Panc1 (cell line): Measurements from ENCODE around the gene ACTR3. TPM values are rescaled to one million over a fixed set of nuclear protein-coding genes. Genes with fewer than 3 reads are reported as not detected.

Experiments used
- ATAC-seq: fragments of 200-7000 bp; cut with Tn5 transposase; 2 replicates; pipeline ENCODE4 v1.9.1; 2020; ENCODE audit warnings: mild to moderate bottlenecking, moderate library complexity
- BruUV-seq: library from RNA; stranded (reverse); fragments of 400-500 nt; replicated peaks from 2 replicates; lab custom pipeline; 2021; lab: Mats Ljungman, UMichigan
- CTCF ChIA-PET: fragments of 300-600 bp; sonication (Branson Sonifier 250); formaldehyde crosslinking; loops from one replicate; lab custom pipeline; 2022; ENCODE audit warnings: antibody characterized with exemption; lab: Charles Lee
- POLR2A ChIA-PET: fragments of 300-600 bp; sonication (Branson Sonifier 250); formaldehyde crosslinking; loops from one replicate; lab custom pipeline; 2022; ENCODE audit warnings: antibody characterized with exemption; lab: Charles Lee
- DNase-seq: peaks from one replicate; pipeline ENCODE4 v3.0.0-alpha.2; 2010; ENCODE audit warnings: low read depth, low spot score
- H3K27ac ChIP-seq: 2 replicates; pipeline ENCODE4 v1.5.1; 2011; ENCODE audit warnings: mild to moderate bottlenecking, low read length, inconsistent platforms
- H3K27me3 ChIP-seq: fragments of 200-500 bp; sonication (Bioruptor generic); 2 replicates; pipeline ENCODE4 v1.6.0; 2014; ENCODE audit warnings: low read length, inconsistent platforms; ENCODE audit not compliant: control insufficient read depth, insufficient read depth
- H3K36me3 ChIP-seq: fragments of 200-500 bp; sonication (Bioruptor generic); 2 replicates; pipeline ENCODE4 v1.5.1; 2014; ENCODE audit warnings: inconsistent platforms, mild to moderate bottlenecking, low read length, moderate library complexity; ENCODE audit not compliant: control insufficient read depth, insufficient read depth
- H3K4me1 ChIP-seq: 2 replicates; pipeline ENCODE4 v1.5.1; 2011; ENCODE audit warnings: inconsistent platforms, mild to moderate bottlenecking, low read length, moderate library complexity; ENCODE audit not compliant: control insufficient read depth, insufficient read depth
- H3K4me3 ChIP-seq, 2 experiments: 2 replicates each; pipeline ENCODE4 v1.5.1; 2011 to 2012; ENCODE audit warnings: low read depth in 2 of 2, low read length in 2 of 2, mild to moderate bottlenecking in 2 of 2, inconsistent platforms in 1 of 2, moderate library complexity in 1 of 2
- H3K9me3 ChIP-seq: fragments of 200-500 bp; sonication (Bioruptor generic); 2 replicates; pipeline ENCODE4 v1.5.1; 2014; ENCODE audit warnings: low read depth, mild to moderate bottlenecking, inconsistent platforms, low read length, moderate library complexity; ENCODE audit not compliant: control insufficient read depth, insufficient read depth
- POLR2AphosphoS5 ChIP-seq: IDR thresholded peaks from 2 replicates; pipeline ENCODE4 v1.6.1; 2012; ENCODE audit warnings: mild to moderate bottlenecking, low read depth, low read length, moderate library complexity
- SIN3A ChIP-seq: IDR thresholded peaks from 2 replicates; pipeline ENCODE4 v1.6.1; 2012; ENCODE audit warnings: low read depth, mild to moderate bottlenecking, low read length, moderate library complexity, borderline replicate concordance; ENCODE audit not compliant: insufficient read depth
- TCF7L2 ChIP-seq: IDR thresholded peaks from 2 replicates; pipeline ENCODE4 v1.6.1; 2011; ENCODE audit warnings: mild to moderate bottlenecking, low read depth, low read length, inconsistent platforms
- in situ Hi-C: cut with HindIII; loops from 2 replicates; pipeline ENCODE4 v1.10.0; 2016; ENCODE audit warnings: low sequenced_read_pairs, low pct_unique_long_range_greater_than_20kb
- intact Hi-C: fragments of 100-400 bp; cut with micrococcal nuclease; formaldehyde crosslinking; loops from one replicate; pipeline ENCODE4 v1.10.0; 2022; ENCODE audit not compliant: unreplicated experiment
- total RNA-seq: library from RNA; stranded (reverse); gene quantifications from one replicate; pipeline ENCODE4 v1.2.1, GENCODE V29; 2021; ENCODE audit not compliant: unreplicated experiment
- TF ChIP-seq, protein P1 (sequence below), 2 experiments: IDR thresholded peaks; 2 replicates each; pipeline ENCODE4 v1.6.1; 2011 to 2012; ENCODE audit warnings: low read depth in 2 of 2, control low read depth in 1 of 2, low read length in 1 of 2, mild to moderate bottlenecking in 1 of 2, moderate library complexity in 1 of 2; ENCODE audit not compliant: insufficient read depth in 1 of 2
- TF ChIP-seq, protein P2 (sequence below): fragments of 450-650 bp; IDR thresholded peaks from 2 replicates; pipeline ENCODE4 v1.5.1; 2017; ENCODE audit warnings: mild to moderate bottlenecking

The ACTR3 gene
- total RNA-seq, 1 experiment from 2014 or later = 347 TPM

DNA sequence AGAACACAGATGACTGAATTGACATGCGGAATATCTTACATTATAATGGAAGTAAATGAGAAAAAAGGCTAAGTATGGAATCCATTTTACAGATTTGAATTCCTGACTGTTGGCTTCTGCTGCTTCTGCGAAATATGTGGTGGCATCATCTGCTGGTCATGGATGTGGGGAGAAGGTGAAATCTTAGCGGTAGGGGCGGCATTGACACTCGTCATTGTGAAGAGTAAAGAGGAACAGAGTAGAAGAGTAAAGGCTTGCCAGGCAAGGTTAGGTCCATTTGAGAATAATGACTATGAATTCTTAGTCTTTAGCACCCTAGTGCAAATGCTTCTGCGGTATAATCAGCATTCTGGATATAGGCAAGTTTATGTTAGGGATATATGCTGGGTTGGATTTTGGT is 32.4 kb downstream of the ACTR3 start:
- H3K36me3 ChIP-seq = peaks cover 23% of the 10 kb centered on the region
- ATAC-seq = no peak
- ChIA-PET POLR2A (interaction anchor here (0.5 kb wide), 1 partner anchor 28 kb away, joined by 5 read pairs; no protein-coding TSS in a partner anchor), CTCF (no interaction called here)
- TF ChIP-seq POLR2AphosphoS5 = no peak
- no peak for TF ChIP-seq TCF7L2
- TF ChIP-seq, protein P1, sequence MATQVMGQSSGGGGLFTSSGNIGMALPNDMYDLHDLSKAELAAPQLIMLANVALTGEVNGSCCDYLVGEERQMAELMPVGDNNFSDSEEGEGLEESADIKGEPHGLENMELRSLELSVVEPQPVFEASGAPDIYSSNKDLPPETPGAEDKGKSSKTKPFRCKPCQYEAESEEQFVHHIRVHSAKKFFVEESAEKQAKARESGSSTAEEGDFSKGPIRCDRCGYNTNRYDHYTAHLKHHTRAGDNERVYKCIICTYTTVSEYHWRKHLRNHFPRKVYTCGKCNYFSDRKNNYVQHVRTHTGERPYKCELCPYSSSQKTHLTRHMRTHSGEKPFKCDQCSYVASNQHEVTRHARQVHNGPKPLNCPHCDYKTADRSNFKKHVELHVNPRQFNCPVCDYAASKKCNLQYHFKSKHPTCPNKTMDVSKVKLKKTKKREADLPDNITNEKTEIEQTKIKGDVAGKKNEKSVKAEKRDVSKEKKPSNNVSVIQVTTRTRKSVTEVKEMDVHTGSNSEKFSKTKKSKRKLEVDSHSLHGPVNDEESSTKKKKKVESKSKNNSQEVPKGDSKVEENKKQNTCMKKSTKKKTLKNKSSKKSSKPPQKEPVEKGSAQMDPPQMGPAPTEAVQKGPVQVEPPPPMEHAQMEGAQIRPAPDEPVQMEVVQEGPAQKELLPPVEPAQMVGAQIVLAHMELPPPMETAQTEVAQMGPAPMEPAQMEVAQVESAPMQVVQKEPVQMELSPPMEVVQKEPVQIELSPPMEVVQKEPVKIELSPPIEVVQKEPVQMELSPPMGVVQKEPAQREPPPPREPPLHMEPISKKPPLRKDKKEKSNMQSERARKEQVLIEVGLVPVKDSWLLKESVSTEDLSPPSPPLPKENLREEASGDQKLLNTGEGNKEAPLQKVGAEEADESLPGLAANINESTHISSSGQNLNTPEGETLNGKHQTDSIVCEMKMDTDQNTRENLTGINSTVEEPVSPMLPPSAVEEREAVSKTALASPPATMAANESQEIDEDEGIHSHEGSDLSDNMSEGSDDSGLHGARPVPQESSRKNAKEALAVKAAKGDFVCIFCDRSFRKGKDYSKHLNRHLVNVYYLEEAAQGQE (IDR thresholded peaks at IDR 0.05; ENCODE audit: insufficient read depth in 1 of 2, low read depth in 2 of 2, low read length in 1 of 2) = no peak
- TF ChIP-seq, protein P2, sequence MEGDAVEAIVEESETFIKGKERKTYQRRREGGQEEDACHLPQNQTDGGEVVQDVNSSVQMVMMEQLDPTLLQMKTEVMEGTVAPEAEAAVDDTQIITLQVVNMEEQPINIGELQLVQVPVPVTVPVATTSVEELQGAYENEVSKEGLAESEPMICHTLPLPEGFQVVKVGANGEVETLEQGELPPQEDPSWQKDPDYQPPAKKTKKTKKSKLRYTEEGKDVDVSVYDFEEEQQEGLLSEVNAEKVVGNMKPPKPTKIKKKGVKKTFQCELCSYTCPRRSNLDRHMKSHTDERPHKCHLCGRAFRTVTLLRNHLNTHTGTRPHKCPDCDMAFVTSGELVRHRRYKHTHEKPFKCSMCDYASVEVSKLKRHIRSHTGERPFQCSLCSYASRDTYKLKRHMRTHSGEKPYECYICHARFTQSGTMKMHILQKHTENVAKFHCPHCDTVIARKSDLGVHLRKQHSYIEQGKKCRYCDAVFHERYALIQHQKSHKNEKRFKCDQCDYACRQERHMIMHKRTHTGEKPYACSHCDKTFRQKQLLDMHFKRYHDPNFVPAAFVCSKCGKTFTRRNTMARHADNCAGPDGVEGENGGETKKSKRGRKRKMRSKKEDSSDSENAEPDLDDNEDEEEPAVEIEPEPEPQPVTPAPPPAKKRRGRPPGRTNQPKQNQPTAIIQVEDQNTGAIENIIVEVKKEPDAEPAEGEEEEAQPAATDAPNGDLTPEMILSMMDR = no peak
- no peak for TF ChIP-seq SIN3A
- H3K9me3 ChIP-seq = no peaks in the 10 kb centered on the region
- intact Hi-C loops (no loop called here), in situ Hi-C loops (no loop called here)
- BruUV-seq = no TSS peak
- no peaks in the 10 kb centered on the region for H3K4me1 ChIP-seq
- no peak for DNase-seq
- H3K27me3 ChIP-seq = no peaks in the 10 kb centered on the region
- H3K27ac ChIP-seq = no peak overlapping the region
- H3K4me3 ChIP-seq = no peak overlapping the region

DNA sequence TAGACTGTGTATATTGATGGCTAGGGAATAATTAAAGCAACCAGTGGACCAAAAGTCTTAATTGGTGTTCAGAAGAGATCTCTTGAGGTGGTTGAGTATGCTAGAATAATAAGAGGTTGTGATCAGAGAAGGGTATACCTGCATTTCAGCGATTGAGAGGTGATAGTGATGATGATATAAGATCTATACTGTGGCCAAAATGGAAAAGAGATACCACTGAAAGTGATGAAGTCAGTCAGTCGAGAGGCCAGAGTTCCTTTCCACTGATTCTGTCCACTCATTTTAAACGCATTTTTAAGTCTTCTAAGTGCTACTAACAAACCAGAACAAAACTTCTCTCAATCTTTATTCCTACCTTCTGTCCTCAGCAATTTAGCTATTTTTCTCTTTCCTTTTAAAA is 32.9 kb downstream of the ACTR3 start:
- H3K4me1 ChIP-seq = no peaks in the 10 kb centered on the region
- ATAC-seq = no peak
- DNase-seq = no peak
- H3K27me3 ChIP-seq = no peaks in the 10 kb centered on the region
- H3K36me3 ChIP-seq = peaks cover 27% of the 10 kb centered on the region
- H3K27ac ChIP-seq = no peak overlapping the region
- intact Hi-C loops (no loop called here), in situ Hi-C loops (no loop called here)
- CTCF ChIA-PET = no interaction called here
- TF ChIP-seq, protein P2 = no peak
- no peak for TF ChIP-seq SIN3A
- no peak for TF ChIP-seq POLR2AphosphoS5
- POLR2A ChIA-PET = no interaction called here
- H3K9me3 ChIP-seq = no peaks in the 10 kb centered on the region
- H3K4me3 ChIP-seq = no peak overlapping the region
- BruUV-seq = no TSS peak
